Measurements from ENCODE around the gene IDH2. TPM values are rescaled to one million over a fixed set of nuclear protein-coding genes. Genes with fewer than 3 reads are reported as not detected.
"Not testable (repeated sequence)": the region's sequence is repeated elsewhere in the genome, so short reads cannot be mapped to it uniquely, and the experiment has no call there.

Gene IDH2
- total RNA-seq, 2 donors from 2014 or later, result 123 to 170 TPM

GRCh38 chr15:90132437-90132836 lies 30.2 kb upstream of the IDH2 start:
- Mint-ChIP-seq H3K27me3 (ENCODE audit: low read depth) (peaks cover 6% of the 10 kb centered on the region), H3K9me3 (no peaks in the 10 kb centered on the region), H3K36me3 (ENCODE audit: insufficient read depth in 2 of 2) (no peaks in the 10 kb centered on the region), H3K4me3 (no peak overlapping the region), H3K27ac (no peak overlapping the region), H3K4me1 (ENCODE audit: low read depth) (no peaks in the 10 kb centered on the region)
- ATAC-seq (replicated peaks in 1 of 2), result no peak
- no peak for DNase-seq

GRCh38 chr15:90131848-90132247 lies 29.6 kb upstream of the IDH2 start:
- peaks cover 6% of the 10 kb centered on the region for H3K27me3 Mint-ChIP-seq (ENCODE audit: low read depth)
- H3K36me3 Mint-ChIP-seq (ENCODE audit: insufficient read depth in 2 of 2), result no peaks in the 10 kb centered on the region
- ATAC-seq (replicated peaks in 1 of 2) (no peak), DNase-seq (no peak)
- H3K4me3 Mint-ChIP-seq, result no peak overlapping the region
- no peaks in the 10 kb centered on the region for H3K4me1 Mint-ChIP-seq (ENCODE audit: low read depth)
- H3K27ac Mint-ChIP-seq, result no peak overlapping the region
- no peaks in the 10 kb centered on the region for H3K9me3 Mint-ChIP-seq

- DNase-seq, result no peak
- H3K4me1 Mint-ChIP-seq (ENCODE audit: low read depth), result no peaks in the 10 kb centered on the region
- H3K27me3 Mint-ChIP-seq (ENCODE audit: low read depth), result peaks cover 6% of the 10 kb centered on the region
- no peak overlapping the region for H3K27ac Mint-ChIP-seq
- no peak overlapping the region for H3K4me3 Mint-ChIP-seq
- H3K9me3 Mint-ChIP-seq, result no peaks in the 10 kb centered on the region
- ATAC-seq (replicated peaks in 1 of 2), result no peak
- H3K36me3 Mint-ChIP-seq (ENCODE audit: insufficient read depth in 2 of 2), result no peaks in the 10 kb centered on the region
These were observed 28.0 kb upstream of the IDH2 start for GRCh38 chr15:90130291-90130690.

GRCh38 chr15:90126596-90127435 lies 24.5 kb upstream of the IDH2 start:
- Mint-ChIP-seq H3K4me3 (no peak overlapping the region), H3K27me3 (ENCODE audit: low read depth) (no peaks in the 10 kb centered on the region), H3K4me1 (ENCODE audit: low read depth) (no peaks in the 10 kb centered on the region), H3K9me3 (no peaks in the 10 kb centered on the region), H3K36me3 (ENCODE audit: insufficient read depth in 2 of 2) (no peaks in the 10 kb centered on the region), H3K27ac (no peak overlapping the region)
- no peak for DNase-seq
- ATAC-seq (replicated peaks in 1 of 2), result no peak

DNA sequence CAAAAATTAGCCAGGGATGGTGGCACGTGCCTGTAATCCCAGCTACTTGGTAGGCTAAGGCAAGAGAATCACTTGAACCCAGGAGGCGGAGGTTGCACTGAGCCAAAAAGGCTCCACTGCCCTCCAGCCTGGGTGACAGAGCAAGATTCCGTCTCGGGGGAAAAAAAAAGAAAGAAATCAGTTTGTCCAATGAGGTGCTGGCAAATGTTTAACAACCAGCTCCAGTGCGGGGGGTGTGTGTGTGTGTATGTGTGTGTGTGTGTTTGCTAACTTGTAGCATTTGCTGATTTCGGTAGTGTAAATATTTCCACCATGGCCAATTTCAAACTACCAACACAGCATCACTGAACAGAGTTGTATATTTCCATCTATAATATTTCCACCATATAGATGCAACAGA lies 23.8 kb upstream of the IDH2 start:
- DNase-seq (no peak), ATAC-seq (replicated peaks in 1 of 2) (no peak)
- Mint-ChIP-seq H3K27ac (no peak overlapping the region), H3K27me3 (ENCODE audit: low read depth) (no peaks in the 10 kb centered on the region), H3K36me3 (ENCODE audit: insufficient read depth in 2 of 2) (no peaks in the 10 kb centered on the region), H3K9me3 (no peaks in the 10 kb centered on the region), H3K4me3 (no peak overlapping the region), H3K4me1 (ENCODE audit: low read depth) (no peaks in the 10 kb centered on the region)

- Mint-ChIP-seq H3K9me3 (no peaks in the 10 kb centered on the region), H3K36me3 (ENCODE audit: insufficient read depth in 2 of 2) (no peaks in the 10 kb centered on the region), H3K27ac (no peak overlapping the region), H3K4me3 (no peak overlapping the region), H3K4me1 (ENCODE audit: low read depth) (no peaks in the 10 kb centered on the region), H3K27me3 (ENCODE audit: low read depth) (no peaks in the 10 kb centered on the region)
- DNase-seq, result no peak
- no peak for ATAC-seq (replicated peaks in 1 of 2)
These were observed 22.2 kb upstream of the IDH2 start for GRCh38 chr15:90124507-90124906.

DNA sequence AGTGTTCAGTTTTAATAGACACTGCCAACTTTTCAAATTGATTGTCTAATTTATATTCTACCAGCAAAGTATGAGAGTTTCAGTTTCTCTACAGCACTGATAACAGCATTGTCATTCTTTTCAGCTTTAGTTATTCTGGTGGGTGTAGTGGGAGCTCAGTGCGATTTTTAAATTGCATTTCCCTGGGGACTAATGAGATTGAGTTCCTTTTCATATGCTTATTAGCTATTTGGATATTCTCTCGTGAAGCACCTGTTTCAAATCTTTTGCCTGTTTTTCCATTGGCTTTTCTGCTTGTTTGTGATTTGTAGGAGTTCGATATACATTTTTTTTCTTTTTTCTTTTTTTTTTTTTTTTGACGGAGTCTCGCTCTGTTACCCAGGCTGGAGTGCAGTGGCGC lies 18.8 kb upstream of the IDH2 start:
- Mint-ChIP-seq H3K4me1 (ENCODE audit: low read depth) (no peaks in the 10 kb centered on the region), H3K9me3 (peaks cover 1% of the 10 kb centered on the region in 2 donors), H3K27me3 (ENCODE audit: low read depth) (no peaks in the 10 kb centered on the region), H3K4me3 (no peak overlapping the region), H3K27ac (no peak overlapping the region), H3K36me3 (ENCODE audit: insufficient read depth in 2 of 2) (peaks cover 0 to 1% of the 10 kb centered on the region in 2 donors)
- ATAC-seq (replicated peaks in 1 of 2) (no peak), DNase-seq (no peak)

GRCh38 chr15:90119367-90119766 lies 17.1 kb upstream of the IDH2 start:
- ATAC-seq (replicated peaks in 1 of 2), result no peak
- no peak for DNase-seq
- no peaks in the 10 kb centered on the region for H3K27me3 Mint-ChIP-seq (ENCODE audit: low read depth)
- H3K9me3 Mint-ChIP-seq, result peaks cover 2 to 5% of the 10 kb centered on the region in 2 donors
- peaks cover 0 to 4% of the 10 kb centered on the region in 2 donors for H3K36me3 Mint-ChIP-seq (ENCODE audit: insufficient read depth in 2 of 2)
- no peaks in the 10 kb centered on the region for H3K4me1 Mint-ChIP-seq (ENCODE audit: low read depth)
- no peak overlapping the region for H3K27ac Mint-ChIP-seq
- H3K4me3 Mint-ChIP-seq, result no peak overlapping the region

GRCh38 chr15:90115783-90116182 lies 13.5 kb upstream of the IDH2 start:
- ATAC-seq (replicated peaks in 1 of 2) (no peak), DNase-seq (no peak)
- Mint-ChIP-seq H3K4me3 (no peak overlapping the region), H3K27ac (no peak overlapping the region), H3K4me1 (ENCODE audit: low read depth) (no peaks in the 10 kb centered on the region), H3K27me3 (ENCODE audit: low read depth) (no peaks in the 10 kb centered on the region), H3K9me3 (peaks cover 5 to 7% of the 10 kb centered on the region in 2 donors), H3K36me3 (ENCODE audit: insufficient read depth in 2 of 2) (peaks cover 2 to 7% of the 10 kb centered on the region in 2 donors)

DNA sequence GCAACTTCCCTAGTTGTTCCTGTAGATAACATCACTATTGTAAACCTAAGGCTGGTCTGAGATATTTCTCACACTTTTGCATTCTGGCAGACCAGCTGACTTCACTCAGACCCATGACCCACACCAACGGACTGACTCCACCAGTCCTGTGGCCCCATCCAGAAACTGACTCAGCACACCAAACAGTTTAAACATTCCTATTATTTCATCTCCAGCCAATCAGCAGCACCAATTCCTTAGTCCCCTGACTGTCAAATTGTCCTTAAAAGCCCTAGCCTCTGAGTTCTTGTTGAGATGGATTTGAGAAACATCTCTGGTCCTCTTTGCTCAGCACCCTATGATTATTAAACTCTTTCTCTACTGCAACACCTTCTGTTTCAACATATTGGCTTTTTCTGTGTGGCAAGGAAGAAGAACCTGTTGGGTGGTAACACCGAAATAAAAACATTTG lies 12.2 kb upstream of the IDH2 start:
- Mint-ChIP-seq H3K27me3 (ENCODE audit: low read depth) (no peaks in the 10 kb centered on the region), H3K27ac (no peak overlapping the region), H3K36me3 (ENCODE audit: insufficient read depth in 2 of 2) (peaks cover 2 to 7% of the 10 kb centered on the region in 2 donors), H3K9me3 (peaks cover 5 to 7% of the 10 kb centered on the region in 2 donors), H3K4me3 (no peak overlapping the region), H3K4me1 (ENCODE audit: low read depth) (no peaks in the 10 kb centered on the region)
- ATAC-seq (replicated peaks in 1 of 2) (no peak), DNase-seq (no peak)

- peaks cover 2 to 7% of the 10 kb centered on the region in 2 donors for H3K36me3 Mint-ChIP-seq (ENCODE audit: insufficient read depth in 2 of 2)
- peaks cover 5 to 7% of the 10 kb centered on the region in 2 donors for H3K9me3 Mint-ChIP-seq
- ATAC-seq (replicated peaks in 1 of 2) (no peak), DNase-seq (no peak)
- H3K4me1 Mint-ChIP-seq (ENCODE audit: low read depth), result no peaks in the 10 kb centered on the region
- H3K4me3 Mint-ChIP-seq, result no peak overlapping the region
- no peaks in the 10 kb centered on the region for H3K27me3 Mint-ChIP-seq (ENCODE audit: low read depth)
- no peak overlapping the region for H3K27ac Mint-ChIP-seq
These were observed 10.9 kb upstream of the IDH2 start for GRCh38 chr15:90113166-90113565.

- H3K36me3 Mint-ChIP-seq (ENCODE audit: insufficient read depth in 2 of 2); ATAC-seq (replicated peaks in 1 of 2); H3K27me3 Mint-ChIP-seq (ENCODE audit: low read depth); H3K27ac Mint-ChIP-seq; H3K4me3 Mint-ChIP-seq; H3K9me3 Mint-ChIP-seq; H3K4me1 Mint-ChIP-seq (ENCODE audit: low read depth); DNase-seq: not testable (repeated sequence)
These were observed 7.0 kb upstream of the IDH2 start for GRCh38 chr15:90109163-90109751.

GRCh38 chr15:90108038-90108437 lies 5.8 kb upstream of the IDH2 start:
- not testable (repeated sequence) for DNase-seq; H3K36me3 Mint-ChIP-seq (ENCODE audit: insufficient read depth in 2 of 2); ATAC-seq (replicated peaks in 1 of 2); H3K27ac Mint-ChIP-seq; H3K4me1 Mint-ChIP-seq (ENCODE audit: low read depth); H3K4me3 Mint-ChIP-seq; H3K9me3 Mint-ChIP-seq
- H3K27me3 Mint-ChIP-seq (ENCODE audit: low read depth), result peaks cover 12% of the 10 kb centered on the region

Measured in activated T-cell treated with anti-CD3 and anti-CD28 coated beads, Interleukin-2, amount 50 U/mL, for 72 hours (primary cell).